WTC11 (cell line): ENCODE measurements around the gene HOXD8. TPM values are rescaled to one million over a fixed set of nuclear protein-coding genes. Genes with fewer than 3 reads are reported as not detected.

Experiments
- ATAC-seq: fragments of 200-7000 bp; cut with Tn5 transposase; 2 replicates; pipeline ENCODE4 v1.10.0; 2021; ENCODE audit warnings: mild to moderate bottlenecking, moderate library complexity
- CTCF ChIA-PET: fragments of 300-600 bp; sonication (Branson Sonifier 250); formaldehyde crosslinking; loops from one replicate; lab custom pipeline; 2021; ENCODE audit warnings: antibody characterized with exemption; lab: Charles Lee
- POLR2A ChIA-PET: fragments of 350-600 bp; sonication (Branson Sonifier 250); formaldehyde crosslinking; loops from one replicate; lab custom pipeline; 2021; ENCODE audit warnings: antibody characterized with exemption; lab: Charles Lee
- DNase-seq: peaks from one replicate; pipeline ENCODE4 v3.0.0; 2021; ENCODE audit warnings: low spot score
- H3K27ac Mint-ChIP-seq: 2 replicates; pipeline ENCODE4 v1.8.0; 2021; ENCODE audit warnings: mixed read lengths
- H3K27me3 Mint-ChIP-seq: 2 replicates; pipeline ENCODE4 v1.8.0; 2021; ENCODE audit warnings: low read depth, mild to moderate bottlenecking, moderate library complexity, mixed read lengths
- H3K36me3 Mint-ChIP-seq: 2 replicates; pipeline ENCODE4 v1.8.0; 2021; ENCODE audit warnings: mixed read lengths
- H3K4me1 Mint-ChIP-seq: 2 replicates; pipeline ENCODE4 v1.8.0; 2022; ENCODE audit warnings: mixed read lengths
- H3K4me3 Mint-ChIP-seq: 2 replicates; pipeline ENCODE4 v1.8.0; 2021; ENCODE audit warnings: mild to moderate bottlenecking, moderate library complexity, mixed read lengths
- H3K9me3 Mint-ChIP-seq: 2 replicates; pipeline ENCODE4 v1.8.0; 2021; ENCODE audit warnings: mixed read lengths
- FOXK1 ChIP-seq: sonication (generic); formaldehyde crosslinking; IDR thresholded peaks from 2 replicates; pipeline ENCODE4 v1.8.0; 2022; ENCODE audit warnings: mild to moderate bottlenecking, moderate library complexity, missing genetic modification reagents
- IRF2 ChIP-seq: sonication (generic); formaldehyde crosslinking; IDR thresholded peaks from 2 replicates; pipeline ENCODE4 v1.8.0; 2022; ENCODE audit warnings: low read depth, missing genetic modification reagents, borderline replicate concordance
- JUN ChIP-seq: sonication (generic); formaldehyde crosslinking; IDR thresholded peaks from 2 replicates; pipeline ENCODE4 v1.8.0; 2023; ENCODE audit warnings: mild to moderate bottlenecking, missing genetic modification reagents
- KAT7 ChIP-seq: sonication (generic); formaldehyde crosslinking; IDR thresholded peaks from 2 replicates; pipeline ENCODE4 v1.8.1; 2023; ENCODE audit warnings: missing genetic modification reagents, mild to moderate bottlenecking, borderline replicate concordance
- NFATC4 ChIP-seq: fragments of 250-450 bp; sonication (Bioruptor Pico); IDR thresholded peaks from 2 replicates; pipeline ENCODE4 v1.9.0; 2021; ENCODE audit warnings: mild to moderate bottlenecking
- NR2C2 ChIP-seq: sonication (generic); formaldehyde crosslinking; IDR thresholded peaks from 2 replicates; pipeline ENCODE4 v1.8.0; 2022; ENCODE audit warnings: mild to moderate bottlenecking, missing genetic modification reagents
- RORB ChIP-seq: fragments of 250-450 bp; sonication (Bioruptor Pico); IDR thresholded peaks from 2 replicates; pipeline ENCODE4 v1.9.0; 2021; ENCODE audit warnings: mild to moderate bottlenecking
- SP1 ChIP-seq: sonication (generic); formaldehyde crosslinking; conservative IDR thresholded peaks from 2 replicates; pipeline ENCODE4 v1.8.1; 2022; ENCODE audit warnings: missing genetic modification reagents
- STAT6 ChIP-seq: sonication (generic); formaldehyde crosslinking; conservative IDR thresholded peaks from 2 replicates; pipeline ENCODE4 v1.8.1; 2023; ENCODE audit warnings: mild to moderate bottlenecking, low read depth, missing genetic modification reagents, moderate library complexity
- ZBTB21 ChIP-seq: sonication (generic); formaldehyde crosslinking; IDR thresholded peaks from 2 replicates; pipeline ENCODE4 v1.8.1; 2023; ENCODE audit warnings: mild to moderate bottlenecking, missing genetic modification reagents, borderline replicate concordance
- ZMAT4 ChIP-seq: fragments of 250-450 bp; sonication (Bioruptor Pico); IDR thresholded peaks from 2 replicates; pipeline ENCODE4 v1.9.0; 2021; ENCODE audit warnings: mild to moderate bottlenecking
- ZNF121 ChIP-seq: sonication (generic); formaldehyde crosslinking; IDR thresholded peaks from 2 replicates; pipeline ENCODE4 v1.8.0; 2023; ENCODE audit warnings: missing genetic modification reagents
- ZNF281 ChIP-seq: sonication (generic); formaldehyde crosslinking; IDR thresholded peaks from 2 replicates; pipeline ENCODE4 v1.8.0; 2023; ENCODE audit warnings: mild to moderate bottlenecking, missing genetic modification reagents
- ZNF416 ChIP-seq: fragments of 250-450 bp; sonication (Bioruptor Pico); IDR thresholded peaks from 2 replicates; pipeline ENCODE4 v1.9.0; 2021; ENCODE audit warnings: mild to moderate bottlenecking, inconsistent platforms
- total RNA-seq: library from RNA; stranded (reverse); gene quantifications from 3 replicates; pipeline ENCODE4 v1.2.3, GENCODE V29; 2021
- TF ChIP-seq, protein P1 (sequence below): sonication (generic); formaldehyde crosslinking; IDR thresholded peaks from 2 replicates; pipeline ENCODE4 v1.8.0; 2022; ENCODE audit warnings: mild to moderate bottlenecking, missing genetic modification reagents
- TF ChIP-seq, protein P2 (sequence below): fragments of 250-450 bp; sonication (Bioruptor Pico); IDR thresholded peaks from 2 replicates; pipeline ENCODE4 v2.1.2; 2022; ENCODE audit warnings: mild to moderate bottlenecking, moderate library complexity

Gene HOXD8
- total RNA-seq, 1 experiment from 2014 or later: not detected

- Mint-ChIP-seq H3K4me1 (peaks cover 18% of the 10 kb centered on the region), H3K27ac (no peak overlapping the region), H3K27me3 (peaks cover 100% of the 10 kb centered on the region), H3K9me3 (no peaks in the 10 kb centered on the region), H3K4me3 (no peak overlapping the region; the same call in 1 of the 2 replicates), H3K36me3 (no peaks in the 10 kb centered on the region)
- no peak for DNase-seq
- TF ChIP-seq KAT7 (CRISPR knock-in tag) (no peak), ZNF121 (CRISPR knock-in tag) (no peak), RORB (CRISPR knock-in tag) (no peak), IRF2 (CRISPR knock-in tag) (no peak), ZNF416 (CRISPR knock-in tag) (no peak), ZBTB21 (CRISPR knock-in tag) (no peak), ZMAT4 (no peak), FOXK1 (CRISPR knock-in tag) (no peak), NR2C2 (CRISPR knock-in tag) (no peak), ZNF281 (CRISPR knock-in tag) (no peak), STAT6 (CRISPR knock-in tag) (no peak), NFATC4 (CRISPR knock-in tag) (no peak), SP1 (no peak), JUN (CRISPR knock-in tag) (no peak)
- TF ChIP-seq, protein P1, sequence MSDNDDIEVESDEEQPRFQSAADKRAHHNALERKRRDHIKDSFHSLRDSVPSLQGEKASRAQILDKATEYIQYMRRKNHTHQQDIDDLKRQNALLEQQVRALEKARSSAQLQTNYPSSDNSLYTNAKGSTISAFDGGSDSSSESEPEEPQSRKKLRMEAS: no peak
- TF ChIP-seq, protein P2, sequence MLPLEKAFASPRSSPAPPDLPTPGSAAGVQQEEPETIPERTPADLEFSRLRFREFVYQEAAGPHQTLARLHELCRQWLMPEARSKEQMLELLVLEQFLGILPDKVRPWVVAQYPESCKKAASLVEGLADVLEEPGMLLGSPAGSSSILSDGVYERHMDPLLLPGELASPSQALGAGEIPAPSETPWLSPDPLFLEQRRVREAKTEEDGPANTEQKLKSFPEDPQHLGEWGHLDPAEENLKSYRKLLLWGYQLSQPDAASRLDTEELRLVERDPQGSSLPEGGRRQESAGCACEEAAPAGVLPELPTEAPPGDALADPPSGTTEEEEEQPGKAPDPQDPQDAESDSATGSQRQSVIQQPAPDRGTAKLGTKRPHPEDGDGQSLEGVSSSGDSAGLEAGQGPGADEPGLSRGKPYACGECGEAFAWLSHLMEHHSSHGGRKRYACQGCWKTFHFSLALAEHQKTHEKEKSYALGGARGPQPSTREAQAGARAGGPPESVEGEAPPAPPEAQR (CRISPR knock-in tag): no peak
- POLR2A ChIA-PET: no interaction called here
- CTCF ChIA-PET: interaction anchor here (1.1 to 1.6 kb wide), 4 partner anchors 36 to 505 kb away, joined by 3 to 9 read pairs (median 4); no protein-coding TSS in a partner anchor
- peak; percentile 4; the same call in 1 of the 2 replicates for ATAC-seq
These were observed 17.8 kb downstream of the HOXD8 start for GRCh38 chr2:176147210-176147799.

GRCh38 chr2:176147800-176148496 is 18.4 kb downstream of the HOXD8 start:
- POLR2A ChIA-PET: no interaction called here
- no peaks in the 10 kb centered on the region for H3K9me3 Mint-ChIP-seq
- H3K4me3 Mint-ChIP-seq: no peak overlapping the region

More at GRCh38 chr2:176147800-176148496, 18.4 kb downstream of the HOXD8 start:
- Mint-ChIP-seq H3K36me3 (no peaks in the 10 kb centered on the region), H3K27me3 (peaks cover 100% of the 10 kb centered on the region), H3K27ac (no peak overlapping the region), H3K4me1 (peaks cover 22% of the 10 kb centered on the region)
- CTCF ChIA-PET: interaction anchor here (1.1 to 1.6 kb wide), 4 partner anchors 37 to 504 kb away, joined by 3 to 9 read pairs (median 4); no protein-coding TSS in a partner anchor
- no peak for DNase-seq
- no peak for TF ChIP-seq ZMAT4
- TF ChIP-seq, all 79 proteins: peak for 0
- peak; percentile 12; the same call in 1 of the 2 replicates for ATAC-seq
